ENCODE results near the gene CETN1.

Gene CETN1

GRCh38 chr18:617970-618504, 37.9 kb downstream of the CETN1 start:
- no peak for TF ChIP-seq CTCF (IDR thresholded peaks at IDR 0.05; ENCODE audit: low read length, missing control alignments)
- H3K4me3 ChIP-seq (replicated peaks; ENCODE audit: low read depth, low read length) = no peak overlapping the region
- no peak for DNase-seq (ENCODE audit: low read depth)

- DNase-seq (ENCODE audit: low read depth) = no peak
- no peak overlapping the region for H3K4me3 ChIP-seq (replicated peaks; ENCODE audit: low read depth, low read length)
- TF ChIP-seq CTCF (IDR thresholded peaks at IDR 0.05; ENCODE audit: low read length, missing control alignments) = no peak
Measured at GRCh38 chr18:618618-619017, 38.4 kb downstream of the CETN1 start.

- DNase-seq (ENCODE audit: low read depth) = peak; percentile 48
- TF ChIP-seq CTCF (IDR thresholded peaks at IDR 0.05; ENCODE audit: low read length, missing control alignments) = no peak
- H3K4me3 ChIP-seq (replicated peaks; ENCODE audit: low read depth, low read length) = no peak overlapping the region
Measured at GRCh38 chr18:621291-622043, 41.3 kb downstream of the CETN1 start.

GRCh38 chr18:622289-622688, 42.1 kb downstream of the CETN1 start:
- H3K4me3 ChIP-seq (replicated peaks; ENCODE audit: low read depth, low read length) = no peak overlapping the region
- TF ChIP-seq CTCF (IDR thresholded peaks at IDR 0.05; ENCODE audit: low read length, missing control alignments) = no peak
- DNase-seq (ENCODE audit: low read depth) = no peak

GRCh38 chr18:623761-624620, 43.8 kb downstream of the CETN1 start:
- TF ChIP-seq CTCF (IDR thresholded peaks at IDR 0.05; ENCODE audit: low read length, missing control alignments) = peak; percentile 76
- peak; percentile 87 for DNase-seq (ENCODE audit: low read depth)
- H3K4me3 ChIP-seq (replicated peaks; ENCODE audit: low read depth, low read length) = no peak overlapping the region

- DNase-seq (ENCODE audit: low read depth) = peak; percentile 44
- TF ChIP-seq CTCF (IDR thresholded peaks at IDR 0.05; ENCODE audit: low read length, missing control alignments) = no peak
- H3K4me3 ChIP-seq (replicated peaks; ENCODE audit: low read depth, low read length) = no peak overlapping the region
Measured at GRCh38 chr18:627231-627630, 47.1 kb downstream of the CETN1 start.
